Right lobe of liver (tissue), 4 donors: ENCODE data around the gene DAD1.
A peak's percentile ranks its signal among the peaks of the same experiment; 100 is the strongest.

Source experiments
- POLR2A ChIP-seq: fragments of 450-650 bp; IDR thresholded peaks from one replicate; pipeline ENCODE4 v1.6.1; 2017; ENCODE audit warnings: antibody characterized with exemption, mild to moderate bottlenecking
- TF ChIP-seq, protein P1 (sequence below), 4 donors: fragments of 200-600 bp in 3 of 4; fragments of 450-650 bp in 1 of 4; IDR thresholded peaks; one replicate each; pipeline versions ENCODE4 v1.5.1 to v1.8.0; 2016 to 2022; ENCODE audit warnings: antibody characterized with exemption in 4 of 4, mild to moderate bottlenecking in 2 of 4
- donor health status: DM: no; HTN: no; CAD: no.
- donor health status: DM: no; HTN: no; CAD: no.
- donor health status: DM: no; HTN: yes; CAD: no.

DNA sequence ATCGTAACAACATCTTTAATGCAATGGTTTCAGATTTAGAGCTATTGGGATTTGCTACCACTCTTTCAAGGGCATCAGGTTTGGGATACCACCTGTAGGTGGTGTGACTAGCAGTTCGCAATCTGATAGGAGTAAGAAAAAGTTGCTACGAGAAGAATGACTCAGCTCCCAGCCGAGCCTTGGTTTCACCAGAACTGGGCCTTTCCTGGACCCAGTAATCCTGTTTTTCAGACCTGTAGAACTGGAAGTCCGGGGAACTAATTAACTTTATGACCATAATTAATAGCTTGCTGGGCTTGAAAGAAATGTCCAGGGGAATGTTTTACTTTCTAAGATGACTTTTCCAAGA lies 9.8 kb upstream of the DAD1 start:
- TF ChIP-seq, protein P1, sequence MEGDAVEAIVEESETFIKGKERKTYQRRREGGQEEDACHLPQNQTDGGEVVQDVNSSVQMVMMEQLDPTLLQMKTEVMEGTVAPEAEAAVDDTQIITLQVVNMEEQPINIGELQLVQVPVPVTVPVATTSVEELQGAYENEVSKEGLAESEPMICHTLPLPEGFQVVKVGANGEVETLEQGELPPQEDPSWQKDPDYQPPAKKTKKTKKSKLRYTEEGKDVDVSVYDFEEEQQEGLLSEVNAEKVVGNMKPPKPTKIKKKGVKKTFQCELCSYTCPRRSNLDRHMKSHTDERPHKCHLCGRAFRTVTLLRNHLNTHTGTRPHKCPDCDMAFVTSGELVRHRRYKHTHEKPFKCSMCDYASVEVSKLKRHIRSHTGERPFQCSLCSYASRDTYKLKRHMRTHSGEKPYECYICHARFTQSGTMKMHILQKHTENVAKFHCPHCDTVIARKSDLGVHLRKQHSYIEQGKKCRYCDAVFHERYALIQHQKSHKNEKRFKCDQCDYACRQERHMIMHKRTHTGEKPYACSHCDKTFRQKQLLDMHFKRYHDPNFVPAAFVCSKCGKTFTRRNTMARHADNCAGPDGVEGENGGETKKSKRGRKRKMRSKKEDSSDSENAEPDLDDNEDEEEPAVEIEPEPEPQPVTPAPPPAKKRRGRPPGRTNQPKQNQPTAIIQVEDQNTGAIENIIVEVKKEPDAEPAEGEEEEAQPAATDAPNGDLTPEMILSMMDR (IDR thresholded peaks at IDR 0.05): peak in 3 of 4 donors; percentile 27 to 29 (median 27)
- TF ChIP-seq POLR2A: peak; percentile 19
